Activated CD4-positive, alpha-beta T cell treated with anti-CD3 and anti-CD28 coated beads for 1 hour (primary cell): Measurements from ENCODE around the gene TMEM145.

Source experiments
- DNase-seq: peaks from one replicate; pipeline ENCODE4 v3.0.0-alpha.2; 2020

TMEM145 gene

GRCh38 chr19:42366673-42367072, 53.6 kb downstream of the TMEM145 start:
- no peak for DNase-seq

- DNase-seq, result no peak
Observed at GRCh38 chr19:42367929-42368328, 54.8 kb downstream of the TMEM145 start.

- no peak for DNase-seq
Observed at GRCh38 chr19:42368360-42368759, 55.3 kb downstream of the TMEM145 start.

GRCh38 chr19:42368765-42369164, 55.7 kb downstream of the TMEM145 start:
- DNase-seq, result no peak

- DNase-seq, result no peak
Observed at GRCh38 chr19:42369433-42370067, 56.4 kb downstream of the TMEM145 start.

GRCh38 chr19:42370068-42370520, 57.0 kb downstream of the TMEM145 start:
- DNase-seq, result no peak

- DNase-seq, result no peak
Observed at GRCh38 chr19:42370626-42371175, 57.6 kb downstream of the TMEM145 start.
